Trophoblast cell (in vitro differentiated cells and primary cell): ENCODE results near the gene SRP14.

Experiments used
- DNase-seq, 2 donors: peaks; one replicate each; pipeline ENCODE4 v3.0.0-alpha.2; 2016
- H2AFZ ChIP-seq: 2 replicates; pipeline ENCODE4 v1.6.1; 2013; ENCODE audit warnings: low read length, moderate library complexity, mild to moderate bottlenecking; ENCODE audit not compliant: insufficient read depth, poor library complexity
- H2AK5ac ChIP-seq: 2 replicates; pipeline ENCODE4 v1.6.1; 2013; ENCODE audit warnings: mild to moderate bottlenecking, low read length
- H2BK120ac ChIP-seq: 2 replicates; pipeline ENCODE4 v1.6.1; 2013; ENCODE audit warnings: low read length, mild to moderate bottlenecking, moderate library complexity; ENCODE audit not compliant: insufficient read depth, poor library complexity
- H2BK12ac ChIP-seq: 2 replicates; pipeline ENCODE4 v1.6.1; 2013; ENCODE audit warnings: mild to moderate bottlenecking, low read length, moderate library complexity
- H2BK5ac ChIP-seq: 2 replicates; pipeline ENCODE4 v1.6.1; 2013; ENCODE audit warnings: low read length, low read depth, moderate library complexity, mild to moderate bottlenecking; ENCODE audit not compliant: poor library complexity
- H3K14ac ChIP-seq: 2 replicates; pipeline ENCODE4 v1.6.1; 2013; ENCODE audit warnings: mild to moderate bottlenecking, low read length
- H3K18ac ChIP-seq: 2 replicates; pipeline ENCODE4 v1.6.1; 2013; ENCODE audit warnings: mild to moderate bottlenecking, low read length
- H3K23ac ChIP-seq: 2 replicates; pipeline ENCODE4 v1.6.1; 2013; ENCODE audit warnings: low read length
- H3K27ac ChIP-seq: 2 replicates; pipeline ENCODE4 v1.5.1; 2013; ENCODE audit warnings: low read depth, mild to moderate bottlenecking, inconsistent platforms, low read length, moderate library complexity
- H3K27me3 ChIP-seq: 2 replicates; pipeline ENCODE4 v1.6.1; 2013; ENCODE audit warnings: inconsistent platforms, mild to moderate bottlenecking, low read length, moderate library complexity; ENCODE audit not compliant: insufficient read depth
- H3K36me3 ChIP-seq, 2 experiments: 1 replicate in 1 of 2; 2 replicates in 1 of 2; pipeline ENCODE4 v1.6.1; 2013; ENCODE audit warnings: low read length in 2 of 2, mild to moderate bottlenecking in 2 of 2, moderate library complexity in 1 of 2; ENCODE audit not compliant: insufficient read depth in 2 of 2, control insufficient read depth in 1 of 2
- H3K4ac ChIP-seq: 2 replicates; pipeline ENCODE4 v1.6.1; 2013; ENCODE audit warnings: low read depth, mild to moderate bottlenecking, low read length, moderate library complexity
- H3K4me1 ChIP-seq, 2 experiments: 1 replicate in 1 of 2; 2 replicates in 1 of 2; pipeline ENCODE4 v1.6.1; 2013; ENCODE audit warnings: low read length in 2 of 2, mild to moderate bottlenecking in 2 of 2, moderate library complexity in 1 of 2; ENCODE audit not compliant: insufficient read depth in 2 of 2, control insufficient read depth in 1 of 2
- H3K4me2 ChIP-seq: 2 replicates; pipeline ENCODE4 v1.6.1; 2013; ENCODE audit warnings: inconsistent platforms, mild to moderate bottlenecking, low read length, moderate library complexity
- H3K4me3 ChIP-seq: 2 replicates; pipeline ENCODE4 v1.5.1; 2013; ENCODE audit warnings: mild to moderate bottlenecking, low read depth, low read length, inconsistent platforms
- H3K79me1 ChIP-seq: one replicate; pipeline ENCODE4 v1.6.1; 2013; ENCODE audit warnings: low read length
- H3K79me2 ChIP-seq: 2 replicates; pipeline ENCODE4 v1.6.1; 2013; ENCODE audit warnings: low read length, mild to moderate bottlenecking; ENCODE audit not compliant: control insufficient read depth, insufficient read depth, poor library complexity
- H3K9ac ChIP-seq: 2 replicates; pipeline ENCODE4 v1.6.1; 2013; ENCODE audit warnings: mild to moderate bottlenecking, low read length
- H3K9me3 ChIP-seq: 2 replicates; pipeline ENCODE4 v1.6.1; 2013; ENCODE audit warnings: low read depth, mild to moderate bottlenecking, control low read depth, inconsistent platforms, low read length; ENCODE audit not compliant: insufficient read depth
- H4K12ac ChIP-seq: 2 replicates; pipeline ENCODE4 v1.6.1; 2013; ENCODE audit warnings: low read depth, mild to moderate bottlenecking, low read length, moderate library complexity
- H4K8ac ChIP-seq: 2 replicates; pipeline ENCODE4 v1.6.1; 2013; ENCODE audit warnings: low read depth, mild to moderate bottlenecking, low read length, moderate library complexity
- H4K91ac ChIP-seq: one replicate; pipeline ENCODE4 v1.6.1; 2013; ENCODE audit warnings: low read depth, mild to moderate bottlenecking, low read length, moderate library complexity
- WGBS: extraction: QIAGEN DNeasy Blood & Tissue Kit; methylation state at CpG from one replicate; pipeline ENCODE4 v1.1.7; 2013; ENCODE audit warnings: missing lambda C conversion rate; ENCODE audit not compliant: insufficient read length, insufficient coverage; ENCODE audit errors: extremely low coverage; 5-methylcytosine and 5-hydroxymethylcytosine counted together

SRP14 gene

DNA sequence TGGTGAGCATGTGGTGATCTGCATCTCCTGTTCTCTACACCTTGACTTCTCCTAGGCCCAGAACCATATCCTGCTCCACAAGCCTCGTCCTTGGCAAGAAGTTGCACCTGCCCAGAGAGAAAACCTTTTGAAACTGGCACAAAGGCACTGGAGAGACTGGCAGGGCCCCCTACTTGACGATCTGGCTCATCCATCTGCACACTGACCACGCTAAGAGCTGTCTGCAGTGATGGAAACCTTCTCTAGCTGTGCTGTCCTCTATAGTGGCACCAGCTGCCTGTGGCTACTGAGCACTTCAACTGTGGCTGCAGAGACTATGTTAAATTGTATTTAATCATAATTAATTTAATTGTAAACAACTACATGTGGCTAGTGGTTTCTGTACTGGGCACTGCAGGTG lies 26.2 kb upstream of the SRP14 start:
- Histone ChIP-seq H4K91ac (no peak overlapping the region), H2BK5ac (no peak overlapping the region), H3K27me3 (no peaks in the 10 kb centered on the region), H3K27ac (no peak overlapping the region), H3K36me3 (peaks cover 0 to 2% of the 10 kb centered on the region in 2 experiments), H3K4ac (no peak overlapping the region), H3K4me3 (no peak overlapping the region), H2BK120ac (no peak overlapping the region), H4K8ac (no peak overlapping the region), H3K9me3 (no peaks in the 10 kb centered on the region), H4K12ac (no peak overlapping the region), H3K4me1 (peaks cover 22 to 29% of the 10 kb centered on the region in 2 experiments), H2AFZ (no peak overlapping the region), H3K79me2 (peaks cover 3% of the 10 kb centered on the region), H3K4me2 (no peak overlapping the region), H3K23ac (no peak overlapping the region), H3K79me1 (peaks cover 19% of the 10 kb centered on the region), H2AK5ac (no peak overlapping the region), H3K18ac (no peak overlapping the region), H3K9ac (no peak overlapping the region), H2BK12ac (no peak overlapping the region), H3K14ac (no peak overlapping the region)
- no peak for DNase-seq
- no CpG with 5 or more reads among the region's 3 CpGs for WGBS

GRCh38 chr15:40064231-40064894 lies 25.4 kb upstream of the SRP14 start:
- Histone ChIP-seq H3K27ac (no peak overlapping the region), H3K18ac (peak overlapping the region; percentile 43), H3K23ac (no peak overlapping the region), H2BK12ac (peak overlapping the region; percentile 78), H4K8ac (no peak overlapping the region), H2BK120ac (peak overlapping the region; percentile 25), H4K12ac (no peak overlapping the region), H4K91ac (no peak overlapping the region), H2AK5ac (no peak overlapping the region), H3K27me3 (no peaks in the 10 kb centered on the region), H3K79me2 (peaks cover 2% of the 10 kb centered on the region), H3K4me1 (peaks cover 14 to 21% of the 10 kb centered on the region in 2 experiments), H3K14ac (no peak overlapping the region), H3K4ac (no peak overlapping the region), H2AFZ (no peak overlapping the region), H3K4me3 (no peak overlapping the region), H2BK5ac (no peak overlapping the region), H3K79me1 (peaks cover 14% of the 10 kb centered on the region), H3K4me2 (no peak overlapping the region), H3K36me3 (peaks cover 0 to 2% of the 10 kb centered on the region in 2 experiments), H3K9me3 (no peaks in the 10 kb centered on the region), H3K9ac (no peak overlapping the region)
- DNase-seq: peak in 1 of 2 donors; percentile 51
- no CpG with 5 or more reads among the region's 8 CpGs for WGBS

- Histone ChIP-seq H3K14ac (peak overlapping the region; percentile 45), H2AK5ac (peak overlapping the region; percentile 81), H3K4me1 (peaks cover 11 to 18% of the 10 kb centered on the region in 2 experiments), H2BK5ac (no peak overlapping the region), H3K4me3 (no peak overlapping the region), H2AFZ (no peak overlapping the region), H3K4me2 (no peak overlapping the region), H3K27me3 (no peaks in the 10 kb centered on the region), H2BK12ac (peak overlapping the region; percentile 10), H3K9ac (no peak overlapping the region), H4K91ac (peak overlapping the region; percentile 45), H3K9me3 (no peaks in the 10 kb centered on the region), H3K79me1 (peaks cover 11% of the 10 kb centered on the region), H3K27ac (no peak overlapping the region), H3K4ac (no peak overlapping the region), H2BK120ac (peak overlapping the region; percentile 9), H3K23ac (no peak overlapping the region), H3K79me2 (no peaks in the 10 kb centered on the region), H3K36me3 (peaks cover 0 to 2% of the 10 kb centered on the region in 2 experiments), H4K12ac (no peak overlapping the region), H3K18ac (peak overlapping the region; percentile 39), H4K8ac (peak overlapping the region; percentile 35)
- no CpG with 5 or more reads among the region's 2 CpGs for WGBS
- peak in 1 of 2 donors; percentile 58 for DNase-seq
These were observed 24.6 kb upstream of the SRP14 start for GRCh38 chr15:40063563-40064011.

DNA sequence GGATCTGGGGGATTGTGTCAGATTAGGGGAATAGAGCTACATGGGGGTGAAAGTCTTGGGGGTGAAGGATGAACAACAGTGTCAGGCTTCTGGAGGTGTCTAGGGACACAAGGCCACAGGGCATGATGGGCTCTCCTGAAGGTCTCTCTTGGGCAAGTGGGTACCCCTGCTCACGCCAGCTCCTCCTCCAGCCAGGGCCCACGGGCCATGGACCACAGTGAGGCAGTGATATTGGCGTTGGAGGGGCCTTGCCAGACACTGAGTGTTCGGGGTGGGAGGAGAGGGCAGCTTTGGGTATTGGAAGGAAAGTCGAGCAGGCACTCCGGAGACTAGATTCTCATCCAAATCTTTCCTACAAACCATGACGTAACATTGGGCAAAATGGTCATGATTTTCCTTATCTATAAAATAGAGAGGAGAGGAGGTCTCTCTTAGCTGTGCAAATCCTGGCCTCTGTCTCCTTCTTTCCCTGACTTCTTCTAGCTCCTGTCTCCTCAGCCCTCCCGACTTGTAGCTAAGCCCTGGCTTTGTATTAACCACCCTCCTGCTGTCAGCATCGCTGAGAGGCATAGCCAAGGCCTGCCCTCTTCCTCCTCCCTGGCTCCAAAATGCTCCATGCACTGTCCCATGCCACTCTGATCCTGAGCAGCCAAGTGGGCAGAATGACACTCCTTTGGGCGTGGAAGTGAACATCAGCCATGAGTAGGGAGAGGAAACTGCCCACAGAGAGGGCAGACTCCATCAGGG lies 24.0 kb upstream of the SRP14 start:
- no CpG with 5 or more reads among the region's 10 CpGs for WGBS
- no peak for DNase-seq
- peaks cover 0 to 2% of the 10 kb centered on the region in 2 experiments for H3K36me3 ChIP-seq
- H4K91ac ChIP-seq: peak overlapping the region; percentile 45
- no peak overlapping the region for H2BK5ac ChIP-seq
- no peak overlapping the region for H3K4me2 ChIP-seq
- peak overlapping the region; percentile 35 for H4K8ac ChIP-seq
- H2BK12ac ChIP-seq: peak overlapping the region; percentile 21
- peaks cover 11% of the 10 kb centered on the region for H3K79me1 ChIP-seq
- H4K12ac ChIP-seq: no peak overlapping the region
- peak overlapping the region; percentile 45 for H3K14ac ChIP-seq
- no peak overlapping the region for H2AFZ ChIP-seq
- no peaks in the 10 kb centered on the region for H3K27me3 ChIP-seq
- no peaks in the 10 kb centered on the region for H3K9me3 ChIP-seq
- no peak overlapping the region for H3K9ac ChIP-seq
- H3K27ac ChIP-seq: no peak overlapping the region
- no peak overlapping the region for H3K23ac ChIP-seq
- peaks cover 11 to 18% of the 10 kb centered on the region in 2 experiments for H3K4me1 ChIP-seq
- H3K4ac ChIP-seq: no peak overlapping the region
- peak overlapping the region; percentile 81 for H2AK5ac ChIP-seq
- no peaks in the 10 kb centered on the region for H3K79me2 ChIP-seq
- H2BK120ac ChIP-seq: peak overlapping the region; percentile 9
- peak overlapping the region; percentile 40 for H3K18ac ChIP-seq
- H3K4me3 ChIP-seq: no peak overlapping the region
